Measurements from ENCODE around the gene FOXB2.

DNA sequence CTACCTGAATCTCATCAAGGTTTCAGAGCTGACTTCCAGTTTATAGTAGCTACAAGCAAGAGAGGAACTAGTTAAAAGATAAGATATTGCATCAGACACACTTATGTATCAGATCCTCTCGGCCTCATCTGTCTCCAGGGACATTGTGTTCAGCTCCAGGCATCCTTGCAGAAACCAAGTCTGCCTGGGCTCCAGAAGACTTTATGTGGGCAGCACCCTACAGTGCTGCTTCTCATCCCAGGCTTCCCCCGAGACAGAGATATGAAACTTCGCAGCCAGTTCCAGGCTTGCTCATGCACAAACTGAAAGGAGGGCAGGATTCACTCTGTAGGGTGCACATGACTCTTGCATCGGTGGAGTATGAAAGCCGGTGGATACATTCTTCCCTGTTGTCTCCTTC is 33.9 kb upstream of the FOXB2 start:
- TF ChIP-seq YY1 (IDR thresholded peaks at IDR 0.05; ENCODE audit: insufficient read depth, insufficient read length) (no peak), ZNF274 (IDR thresholded peaks at IDR 0.05; ENCODE audit: low read depth, low read length) (no peak)
